Upper lobe of left lung (tissue), 6 donors: ENCODE data around the gene FCRL5. TPM values are rescaled to one million over a fixed set of nuclear protein-coding genes. Genes with fewer than 3 reads are reported as not detected.

Experiments
- ATAC-seq, 2 donors: fragments of 200-7000 bp; cut with Tn5 transposase; one replicate each; pipeline ENCODE4 v1.9.1; 2022; ENCODE audit warnings: mild to moderate bottlenecking in 2 of 2, moderate library complexity in 2 of 2; ENCODE audit not compliant: low FRiP score in 2 of 2
- DNase-seq, 2 donors: peaks; one replicate each; pipeline ENCODE4 v3.0.0-alpha.2; 2019 to 2020
- H3K27ac ChIP-seq, 4 donors: fragments of 200-600 bp; sonication (generic); one replicate each; pipeline ENCODE4 v1.5.1; 2016 to 2019
- H3K27me3 ChIP-seq, 4 donors: fragments of 200-600 bp; sonication (generic); one replicate each; pipeline ENCODE4 v1.5.1; 2017 to 2019
- H3K36me3 ChIP-seq, 4 donors: fragments of 200-600 bp; sonication (generic); one replicate each; pipeline ENCODE4 v1.5.1; 2016 to 2019
- H3K4me1 ChIP-seq, 4 donors: fragments of 200-600 bp; sonication (generic); one replicate each; pipeline ENCODE4 v1.5.1; 2018 to 2019
- H3K4me3 ChIP-seq, 4 donors: fragments of 200-600 bp; sonication (generic); one replicate each; pipeline ENCODE4 v1.5.1; 2017 to 2019; ENCODE audit warnings: mild to moderate bottlenecking in 2 of 4, moderate library complexity in 1 of 4
- H3K9me3 ChIP-seq, 4 donors: fragments of 200-600 bp; sonication (generic); one replicate each; pipeline ENCODE4 v1.5.1; 2018 to 2019
- EP300 ChIP-seq, 4 donors: sonication (generic); formaldehyde crosslinking; IDR thresholded peaks; one replicate each; pipeline ENCODE4 v1.5.1; 2017; ENCODE audit warnings: antibody characterized with exemption in 4 of 4, control low read depth in 2 of 4
- POLR2A ChIP-seq, 4 donors: fragments of 450-650 bp; IDR thresholded peaks; one replicate each; pipeline ENCODE4 v1.5.1; 2016 to 2017; ENCODE audit warnings: antibody characterized with exemption in 4 of 4, mild to moderate bottlenecking in 2 of 4
- POLR2AphosphoS5 ChIP-seq, 2 donors: sonication (generic); formaldehyde crosslinking; IDR thresholded peaks; one replicate each; pipeline ENCODE4 v1.5.1; 2017; ENCODE audit warnings: antibody characterized with exemption in 2 of 2
- WGBS, 2 donors: methylation state at CpG; one replicate each; pipeline ENCODE4 v1.1.5; 2017 to 2018; 5-methylcytosine and 5-hydroxymethylcytosine counted together
- total RNA-seq, 6 donors: library from RNA; depleted of rRNA in 4 of 6; stranded (reverse); fragments of >200 nt in 4 of 6; gene quantifications; one replicate each; pipeline versions ENCODE4 v1.1.0 to v1.2.1, GENCODE V29; 2016 to 2021
- TF ChIP-seq, protein P1 (sequence below), 6 experiments: fragments of 450-650 bp in 4 of 6; fragments of 200-600 bp in 2 of 6; sonication (generic) in 2 of 6; IDR thresholded peaks; one replicate each; pipeline ENCODE4 v1.5.1; 2016 to 2019; ENCODE audit warnings: antibody characterized with exemption in 6 of 6
- donor health status: DM: no; HTN: no; CAD: no; lungs with moderate emphysema.
- donor health status: DM: no; HTN: yes; CAD: no; lungs with severe emphysema.

FCRL5 gene
- total RNA-seq, 6 donors from 2014 or later, result 0.22 to 9.8 (median 2.1) TPM

DNA sequence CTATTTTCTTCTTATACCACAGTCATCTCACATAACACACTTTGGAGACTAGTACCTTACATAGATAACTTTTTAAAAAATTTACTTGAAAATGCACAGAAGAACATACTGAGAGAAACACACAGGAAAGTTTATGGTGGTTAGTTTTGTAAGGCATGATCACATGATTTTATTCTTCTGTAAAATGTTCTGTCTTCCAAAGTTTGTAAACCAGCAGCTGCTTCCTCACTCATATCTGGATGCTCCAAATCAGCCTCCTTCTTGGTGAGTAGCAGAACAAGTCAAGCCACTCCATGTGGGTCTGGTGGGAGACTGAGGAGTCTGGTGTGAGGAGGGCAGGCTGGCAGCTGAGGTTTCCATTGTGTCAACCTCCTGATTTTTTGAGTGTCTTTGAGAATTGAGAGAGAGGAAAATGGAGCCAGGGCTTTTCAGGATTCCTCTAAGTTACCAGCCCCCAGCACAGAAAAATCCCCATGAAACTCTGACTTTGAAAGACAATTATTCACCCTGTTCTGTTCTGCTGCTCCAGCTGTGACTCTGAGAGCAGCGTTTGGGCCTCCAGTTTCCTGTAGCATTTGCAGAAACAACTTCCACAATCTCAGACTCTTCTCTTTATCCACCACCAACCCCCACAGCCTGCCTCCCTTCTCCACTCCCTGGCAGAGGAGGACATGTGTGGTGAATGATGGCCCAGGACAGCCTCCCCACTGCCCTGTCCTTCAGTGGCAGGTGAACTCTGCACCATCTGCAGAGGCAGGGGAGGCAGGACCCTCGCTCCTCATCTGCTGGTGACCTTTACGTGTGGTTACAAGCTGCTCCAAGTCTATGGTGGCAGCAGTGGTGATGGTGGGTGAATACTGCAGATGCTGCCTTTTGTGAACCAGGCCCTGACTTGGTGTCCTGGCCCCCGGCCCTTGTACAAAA, 82.3 kb downstream of the FCRL5 start:
- TF ChIP-seq EP300 (IDR thresholded peaks at IDR 0.05) (no peak), POLR2AphosphoS5 (IDR thresholded peaks at IDR 0.05) (no peak), POLR2A (IDR thresholded peaks at IDR 0.05) (no peak)
- TF ChIP-seq, protein P1, sequence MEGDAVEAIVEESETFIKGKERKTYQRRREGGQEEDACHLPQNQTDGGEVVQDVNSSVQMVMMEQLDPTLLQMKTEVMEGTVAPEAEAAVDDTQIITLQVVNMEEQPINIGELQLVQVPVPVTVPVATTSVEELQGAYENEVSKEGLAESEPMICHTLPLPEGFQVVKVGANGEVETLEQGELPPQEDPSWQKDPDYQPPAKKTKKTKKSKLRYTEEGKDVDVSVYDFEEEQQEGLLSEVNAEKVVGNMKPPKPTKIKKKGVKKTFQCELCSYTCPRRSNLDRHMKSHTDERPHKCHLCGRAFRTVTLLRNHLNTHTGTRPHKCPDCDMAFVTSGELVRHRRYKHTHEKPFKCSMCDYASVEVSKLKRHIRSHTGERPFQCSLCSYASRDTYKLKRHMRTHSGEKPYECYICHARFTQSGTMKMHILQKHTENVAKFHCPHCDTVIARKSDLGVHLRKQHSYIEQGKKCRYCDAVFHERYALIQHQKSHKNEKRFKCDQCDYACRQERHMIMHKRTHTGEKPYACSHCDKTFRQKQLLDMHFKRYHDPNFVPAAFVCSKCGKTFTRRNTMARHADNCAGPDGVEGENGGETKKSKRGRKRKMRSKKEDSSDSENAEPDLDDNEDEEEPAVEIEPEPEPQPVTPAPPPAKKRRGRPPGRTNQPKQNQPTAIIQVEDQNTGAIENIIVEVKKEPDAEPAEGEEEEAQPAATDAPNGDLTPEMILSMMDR (IDR thresholded peaks at IDR 0.05), result no peak

DNA sequence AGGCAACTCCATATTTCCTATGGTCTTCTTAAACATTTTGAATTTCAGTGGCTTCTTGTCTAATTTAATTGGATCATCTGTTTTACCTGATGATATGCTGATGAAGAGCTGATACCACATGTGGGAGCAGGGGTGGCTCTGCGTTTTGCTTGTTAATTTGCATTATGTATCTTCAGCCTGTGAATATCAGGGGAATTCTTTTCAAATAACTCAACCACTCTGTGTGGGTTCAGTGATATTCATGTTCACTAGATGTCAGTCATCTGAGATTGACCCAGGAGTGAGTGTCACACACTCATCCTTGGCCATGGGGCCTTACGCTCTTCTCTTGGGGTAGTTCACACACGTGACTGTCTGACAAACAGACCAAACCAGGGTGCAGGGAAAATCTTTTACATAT, 83.0 kb downstream of the FCRL5 start:
- no peak overlapping the region for H3K27ac ChIP-seq
- H3K9me3 ChIP-seq, result no peaks in the 10 kb centered on the region
- H3K36me3 ChIP-seq, result no peaks in the 10 kb centered on the region
- WGBS, 2 donors, result 85 to 92% methylated on average over 3 of the region's 3 CpGs
- DNase-seq, result no peak
- ATAC-seq, result no peak
- TF ChIP-seq POLR2AphosphoS5 (IDR thresholded peaks at IDR 0.05), result no peak
- TF ChIP-seq, protein P1 (IDR thresholded peaks at IDR 0.05), result no peak
- TF ChIP-seq EP300 (IDR thresholded peaks at IDR 0.05), result no peak
- no peak for TF ChIP-seq POLR2A (IDR thresholded peaks at IDR 0.05)
- H3K4me3 ChIP-seq, result no peak overlapping the region
- no peaks in the 10 kb centered on the region for H3K27me3 ChIP-seq
- H3K4me1 ChIP-seq, result no peaks in the 10 kb centered on the region

More for the DNA sequence above, 82.3 kb downstream of the FCRL5 start:
- DNase-seq (no peak), ATAC-seq (no peak)
- H3K27me3 ChIP-seq, result no peaks in the 10 kb centered on the region
- no peak overlapping the region for H3K27ac ChIP-seq
- H3K9me3 ChIP-seq, result no peaks in the 10 kb centered on the region
- no peak overlapping the region for H3K4me3 ChIP-seq
- 72 to 79% methylated on average over 4 of the region's 4 CpGs for WGBS, 2 donors
- no peaks in the 10 kb centered on the region for H3K36me3 ChIP-seq
- no peaks in the 10 kb centered on the region for H3K4me1 ChIP-seq

DNA sequence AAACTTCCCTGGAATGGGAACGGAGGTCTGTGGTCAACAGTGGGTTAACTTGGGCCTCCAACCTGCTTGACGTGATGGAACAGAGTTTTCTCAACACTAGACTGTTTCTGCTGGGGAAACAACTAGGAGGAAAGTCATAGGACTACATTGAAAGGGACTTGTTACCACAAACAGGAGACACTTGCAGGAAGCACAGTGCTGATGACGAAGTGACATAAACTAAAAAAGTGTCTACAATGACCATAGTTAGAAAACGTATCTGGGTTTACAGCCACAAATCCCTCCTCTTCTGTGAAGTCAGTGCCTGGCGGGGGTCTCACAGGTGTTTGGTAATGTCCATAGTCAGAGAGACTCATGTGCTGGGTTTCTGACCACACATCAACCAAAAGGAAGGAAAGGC, 86.3 kb downstream of the FCRL5 start:
- DNase-seq (no peak), ATAC-seq (no peak)
- no peaks in the 10 kb centered on the region for H3K4me1 ChIP-seq
- no peak for TF ChIP-seq POLR2A (IDR thresholded peaks at IDR 0.05)
- TF ChIP-seq POLR2AphosphoS5 (IDR thresholded peaks at IDR 0.05), result no peak
- TF ChIP-seq, protein P1 (IDR thresholded peaks at IDR 0.05), result no peak
- TF ChIP-seq EP300 (IDR thresholded peaks at IDR 0.05), result no peak
- no peak overlapping the region for H3K27ac ChIP-seq
- H3K27me3 ChIP-seq, result no peaks in the 10 kb centered on the region
- H3K36me3 ChIP-seq, result no peaks in the 10 kb centered on the region
- H3K4me3 ChIP-seq, result no peak overlapping the region
- WGBS, 2 donors, result 71 to 75% methylated on average over 5 of the region's 5 CpGs
- no peaks in the 10 kb centered on the region for H3K9me3 ChIP-seq

Other genes starting within 250 kb of the FCRL5 start
- not detected for gene FCRL4, start 45.6 kb upstream of the FCRL5 start, total RNA-seq
- 1 to 10 TPM in 4 of 6 donors, under 1 TPM in 2; 0.22 to 1.4 (median 1.1) TPM for gene FCRL3, start 148.3 kb upstream of the FCRL5 start, total RNA-seq
- gene FCRL2, start 224.6 kb upstream of the FCRL5 start, total RNA-seq, result 1 to 10 TPM in 2 of 6 donors, under 1 TPM in 4; 0.46 to 3.1 (median 0.68) TPM